ENCODE results near the gene PALLD.

- TF ChIP-seq CTCF (IDR thresholded peaks at IDR 0.05), result no peak
- no peak for TF ChIP-seq POLR2A (IDR thresholded peaks at IDR 0.05)
These were observed 334.7 kb downstream of the PALLD start for GRCh38 chr4:168831585-168831918.

Data from testis (tissue), 2 donors.